ENCODE measurements around the gene PPM1B. TPM values are rescaled to one million over a fixed set of nuclear protein-coding genes. Genes with fewer than 3 reads are reported as not detected.

PPM1B gene
- total RNA-seq, 1 experiment from 2014 or later, result 49.1 TPM

DNA sequence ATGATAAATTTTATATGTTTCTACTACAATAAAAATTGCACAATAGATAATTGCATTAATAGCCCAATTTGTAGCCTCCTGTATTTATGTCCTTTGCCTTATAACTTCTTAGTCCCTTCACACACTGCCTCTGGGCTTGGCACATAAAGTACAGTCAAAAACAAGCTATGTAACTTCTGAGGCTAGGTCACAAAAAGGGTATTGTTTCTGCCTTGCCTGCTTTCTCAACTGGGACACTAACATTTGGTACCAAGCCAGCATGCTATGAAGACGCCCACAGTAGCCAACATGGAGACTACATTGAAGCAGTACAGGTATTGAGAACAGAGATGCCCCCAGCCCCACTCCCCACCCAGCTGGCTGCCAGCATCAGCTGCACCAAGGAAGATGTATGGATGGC, 101.2 kb downstream of the PPM1B start:
- Mint-ChIP-seq H3K4me3 (ENCODE audit: unreplicated experiment) (no peak overlapping the region), H3K4me1 (ENCODE audit: insufficient read depth, unreplicated experiment) (peaks cover 6% of the 10 kb centered on the region), H3K27ac (ENCODE audit: low read depth, unreplicated experiment) (no peak overlapping the region), H3K27me3 (ENCODE audit: insufficient read depth, unreplicated experiment) (no peaks in the 10 kb centered on the region), H3K9me3 (ENCODE audit: unreplicated experiment) (no peaks in the 10 kb centered on the region), H3K36me3 (ENCODE audit: insufficient read depth, unreplicated experiment) (peaks cover 7% of the 10 kb centered on the region)
- TF ChIP-seq, protein P1, sequence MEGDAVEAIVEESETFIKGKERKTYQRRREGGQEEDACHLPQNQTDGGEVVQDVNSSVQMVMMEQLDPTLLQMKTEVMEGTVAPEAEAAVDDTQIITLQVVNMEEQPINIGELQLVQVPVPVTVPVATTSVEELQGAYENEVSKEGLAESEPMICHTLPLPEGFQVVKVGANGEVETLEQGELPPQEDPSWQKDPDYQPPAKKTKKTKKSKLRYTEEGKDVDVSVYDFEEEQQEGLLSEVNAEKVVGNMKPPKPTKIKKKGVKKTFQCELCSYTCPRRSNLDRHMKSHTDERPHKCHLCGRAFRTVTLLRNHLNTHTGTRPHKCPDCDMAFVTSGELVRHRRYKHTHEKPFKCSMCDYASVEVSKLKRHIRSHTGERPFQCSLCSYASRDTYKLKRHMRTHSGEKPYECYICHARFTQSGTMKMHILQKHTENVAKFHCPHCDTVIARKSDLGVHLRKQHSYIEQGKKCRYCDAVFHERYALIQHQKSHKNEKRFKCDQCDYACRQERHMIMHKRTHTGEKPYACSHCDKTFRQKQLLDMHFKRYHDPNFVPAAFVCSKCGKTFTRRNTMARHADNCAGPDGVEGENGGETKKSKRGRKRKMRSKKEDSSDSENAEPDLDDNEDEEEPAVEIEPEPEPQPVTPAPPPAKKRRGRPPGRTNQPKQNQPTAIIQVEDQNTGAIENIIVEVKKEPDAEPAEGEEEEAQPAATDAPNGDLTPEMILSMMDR (IDR thresholded peaks at IDR 0.05; ENCODE audit: unreplicated experiment), result no peak
- no TSS peak for BruUV-seq (replicated peaks)
- POLR2A ChIA-PET, result no interaction called here
- DNase-seq (ENCODE audit: unreplicated experiment), result no peak
- CTCF ChIA-PET, result interaction anchor here (0.5 kb wide), 1 partner anchor 261 kb away, joined by 3 read pairs; no protein-coding TSS in a partner anchor
- intact Hi-C loops (cut with micrococcal nuclease), result no loop called here

DNA sequence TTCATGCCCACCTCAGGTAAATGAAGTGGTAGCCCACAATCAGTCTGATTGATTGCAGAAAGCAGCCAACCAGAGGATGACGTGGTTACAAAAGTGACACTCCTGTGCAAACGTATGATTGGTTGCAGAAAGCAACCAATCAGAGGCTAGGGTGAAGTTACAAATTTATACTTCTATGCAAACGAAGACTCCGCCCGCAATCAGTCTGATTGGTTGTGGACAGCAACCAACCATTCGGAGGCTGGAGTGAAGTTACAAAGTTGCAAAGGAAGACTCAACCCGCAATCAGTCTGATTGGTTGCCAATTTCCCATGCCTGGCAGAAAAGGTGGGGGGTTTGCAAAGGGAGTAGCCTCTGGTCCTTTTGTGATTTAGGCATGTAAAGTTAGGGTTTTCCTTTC, 102.6 kb downstream of the PPM1B start:
- ChIA-PET CTCF (interaction anchor here (1.0 to 1.5 kb wide), 2 partner anchors 20 to 208 kb away, joined by 3 to 4 read pairs; no protein-coding TSS in a partner anchor), POLR2A (no interaction called here)
- no peak for DNase-seq (ENCODE audit: unreplicated experiment)
- Mint-ChIP-seq H3K27me3 (ENCODE audit: insufficient read depth, unreplicated experiment) (no peaks in the 10 kb centered on the region), H3K27ac (ENCODE audit: low read depth, unreplicated experiment) (no peak overlapping the region), H3K36me3 (ENCODE audit: insufficient read depth, unreplicated experiment) (peaks cover 4% of the 10 kb centered on the region), H3K4me1 (ENCODE audit: insufficient read depth, unreplicated experiment) (peaks cover 11% of the 10 kb centered on the region), H3K4me3 (ENCODE audit: unreplicated experiment) (no peak overlapping the region), H3K9me3 (ENCODE audit: unreplicated experiment) (no peaks in the 10 kb centered on the region)
- intact Hi-C loops (cut with micrococcal nuclease), result no loop called here
- TF ChIP-seq, protein P1 (IDR thresholded peaks at IDR 0.05; ENCODE audit: unreplicated experiment), result no peak
- BruUV-seq (replicated peaks), result no TSS peak

DNA sequence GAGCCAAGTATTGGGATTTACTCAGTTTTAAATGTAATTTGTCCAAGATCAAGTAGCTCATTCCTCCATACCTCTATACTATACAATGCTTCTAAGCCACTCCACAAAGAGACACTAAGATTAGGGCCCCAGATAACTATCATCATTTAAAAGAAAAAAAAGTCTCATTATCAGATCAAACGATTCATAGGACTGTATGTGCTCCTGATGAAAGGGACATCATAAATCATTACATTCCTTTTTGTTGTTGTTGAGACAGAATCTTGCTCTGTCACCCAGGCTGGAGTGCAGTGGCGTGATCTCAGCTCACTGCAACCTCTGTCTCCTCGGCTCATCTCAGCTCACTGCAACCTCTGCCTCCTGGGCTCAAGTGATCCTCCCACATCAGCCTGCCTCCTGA, 104.4 kb downstream of the PPM1B start:
- Mint-ChIP-seq H3K9me3 (ENCODE audit: unreplicated experiment) (no peaks in the 10 kb centered on the region), H3K4me1 (ENCODE audit: insufficient read depth, unreplicated experiment) (peaks cover 11% of the 10 kb centered on the region), H3K36me3 (ENCODE audit: insufficient read depth, unreplicated experiment) (no peaks in the 10 kb centered on the region), H3K4me3 (ENCODE audit: unreplicated experiment) (no peak overlapping the region), H3K27ac (ENCODE audit: low read depth, unreplicated experiment) (no peak overlapping the region), H3K27me3 (ENCODE audit: insufficient read depth, unreplicated experiment) (no peaks in the 10 kb centered on the region)
- CTCF ChIA-PET, result interaction anchor here (0.8 to 1.9 kb wide), 4 partner anchors 10 to 35 kb away, joined by 3 to 7 read pairs (median 4); no protein-coding TSS in a partner anchor
- BruUV-seq (replicated peaks), result no TSS peak
- DNase-seq (ENCODE audit: unreplicated experiment), result no peak
- POLR2A ChIA-PET, result interaction anchor here (0.6 kb wide), 1 partner anchor 28 kb away, joined by 3 read pairs; no protein-coding TSS in a partner anchor
- intact Hi-C loops (cut with micrococcal nuclease), result no loop called here
- TF ChIP-seq, protein P1 (IDR thresholded peaks at IDR 0.05; ENCODE audit: unreplicated experiment), result no peak

DNA sequence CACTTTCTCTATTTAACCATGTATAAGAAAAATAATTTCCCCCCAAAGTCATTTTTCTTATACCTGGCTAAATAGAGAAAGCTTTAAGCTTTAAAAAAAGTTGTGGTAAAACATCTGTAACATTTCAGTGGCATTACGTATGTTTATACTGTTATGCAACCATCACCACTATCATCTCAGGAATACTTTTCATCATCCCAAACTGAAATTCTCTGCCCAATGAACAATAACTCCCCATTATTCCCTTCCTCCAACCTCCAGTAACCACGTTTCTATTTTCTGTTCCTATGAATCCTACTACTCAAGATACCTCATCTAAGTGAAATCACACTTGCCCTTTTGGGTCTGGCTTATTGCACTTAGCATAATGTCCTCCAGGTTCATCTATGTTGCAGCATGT, 104.9 kb downstream of the PPM1B start:
- Mint-ChIP-seq H3K36me3 (ENCODE audit: insufficient read depth, unreplicated experiment) (no peaks in the 10 kb centered on the region), H3K9me3 (ENCODE audit: unreplicated experiment) (no peaks in the 10 kb centered on the region), H3K4me3 (ENCODE audit: unreplicated experiment) (no peak overlapping the region), H3K4me1 (ENCODE audit: insufficient read depth, unreplicated experiment) (peaks cover 11% of the 10 kb centered on the region), H3K27ac (ENCODE audit: low read depth, unreplicated experiment) (no peak overlapping the region), H3K27me3 (ENCODE audit: insufficient read depth, unreplicated experiment) (no peaks in the 10 kb centered on the region)
- TF ChIP-seq, protein P1 (IDR thresholded peaks at IDR 0.05; ENCODE audit: unreplicated experiment), result no peak
- ChIA-PET CTCF (interaction anchor here (0.8 to 1.9 kb wide), 3 partner anchors 10 to 35 kb away, joined by 3 to 7 read pairs (median 3); no protein-coding TSS in a partner anchor), POLR2A (interaction anchor here (0.6 kb wide), 2 partner anchors 28 to 45 kb away, joined by 3 read pairs; no protein-coding TSS in a partner anchor)
- intact Hi-C loops (cut with micrococcal nuclease), result no loop called here
- BruUV-seq (replicated peaks), result no TSS peak
- DNase-seq (ENCODE audit: unreplicated experiment), result no peak

All from MCF 10A (cell line).